HG03039 (cell line): Measurements from ENCODE around the gene KRT7.
"Not testable (repeated sequence)": the region's sequence is repeated elsewhere in the genome, so short reads cannot be mapped to it uniquely, and the experiment has no call there.

Experiments used
- ATAC-seq: cut with Tn5 transposase; IDR thresholded peaks from one replicate; pipeline ENCODE4 v1.9.1; 2021; ENCODE audit warnings: mild to moderate bottlenecking, moderate library complexity; ENCODE audit not compliant: unreplicated experiment

Gene KRT7

DNA sequence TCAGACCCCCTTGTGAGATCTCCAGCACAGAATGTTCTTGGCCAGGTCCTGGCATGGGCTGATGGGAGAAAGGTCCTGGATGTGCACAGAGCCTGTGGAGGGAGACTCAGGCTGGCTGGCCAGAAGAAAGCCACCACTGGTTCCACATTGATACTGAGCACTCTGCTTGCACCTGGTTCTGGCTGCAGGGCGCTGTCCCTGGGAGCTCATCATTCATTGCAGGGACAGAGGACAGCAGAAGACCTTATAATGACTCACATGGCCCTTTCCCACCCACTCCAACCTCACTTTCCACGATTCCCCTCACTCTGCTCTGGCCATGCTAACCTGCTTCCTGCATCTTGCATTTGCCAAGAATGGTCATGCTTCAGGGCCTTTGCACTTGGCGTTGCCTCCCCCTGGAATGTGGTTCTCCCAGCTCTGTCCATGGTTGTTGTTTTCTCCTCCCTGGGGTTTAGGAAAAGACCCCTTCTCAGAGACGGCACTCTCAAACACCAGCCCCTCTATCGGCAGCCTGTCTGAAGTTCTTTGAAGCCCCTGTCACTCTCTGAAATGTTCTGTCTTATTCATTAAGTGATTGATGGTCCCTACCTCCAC, 10.3 kb downstream of the KRT7 start:
- no peak for ATAC-seq

DNA sequence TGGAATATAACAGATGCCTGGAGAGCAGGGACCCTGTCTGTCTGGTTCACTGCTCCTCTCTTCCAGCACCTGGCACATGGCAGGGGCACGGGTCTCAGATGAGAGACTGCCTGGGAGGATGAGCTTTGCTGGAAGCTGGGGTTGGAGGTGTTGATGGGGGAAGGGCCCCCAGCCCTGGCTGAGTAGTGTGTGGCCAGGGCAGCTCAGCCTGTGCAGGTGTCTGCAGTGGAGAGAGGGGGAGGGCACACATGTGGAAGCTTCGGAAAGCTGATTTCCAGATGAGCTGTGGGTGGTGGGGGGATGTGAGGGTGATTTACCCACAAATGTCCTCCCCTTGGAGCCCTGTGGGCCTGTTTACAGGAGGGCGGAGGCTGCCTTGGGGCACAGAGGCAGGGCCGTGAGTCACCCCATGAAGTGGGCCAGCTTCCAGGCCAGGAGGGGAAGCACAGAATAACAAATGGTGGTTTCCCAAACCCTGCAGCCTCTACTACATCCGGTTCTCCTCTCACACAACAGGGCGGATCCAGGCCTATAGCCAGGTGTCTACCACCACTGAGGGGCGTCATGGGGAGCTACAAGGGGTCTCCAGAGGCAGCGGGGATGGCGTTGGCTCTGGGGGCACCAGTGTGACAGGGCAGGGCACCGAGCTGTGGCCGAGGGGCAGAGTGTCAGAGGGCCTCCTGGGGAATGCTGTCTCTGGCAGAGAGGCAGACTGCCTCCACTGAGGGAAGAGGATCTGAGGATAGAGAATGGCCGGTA, 11.0 kb downstream of the KRT7 start:
- ATAC-seq, result peak; percentile 85

GRCh38 chr12:52244615-52244994, 11.6 kb downstream of the KRT7 start:
- ATAC-seq, result no peak

GRCh38 chr12:52245259-52245961, 12.4 kb downstream of the KRT7 start:
- no peak for ATAC-seq

DNA sequence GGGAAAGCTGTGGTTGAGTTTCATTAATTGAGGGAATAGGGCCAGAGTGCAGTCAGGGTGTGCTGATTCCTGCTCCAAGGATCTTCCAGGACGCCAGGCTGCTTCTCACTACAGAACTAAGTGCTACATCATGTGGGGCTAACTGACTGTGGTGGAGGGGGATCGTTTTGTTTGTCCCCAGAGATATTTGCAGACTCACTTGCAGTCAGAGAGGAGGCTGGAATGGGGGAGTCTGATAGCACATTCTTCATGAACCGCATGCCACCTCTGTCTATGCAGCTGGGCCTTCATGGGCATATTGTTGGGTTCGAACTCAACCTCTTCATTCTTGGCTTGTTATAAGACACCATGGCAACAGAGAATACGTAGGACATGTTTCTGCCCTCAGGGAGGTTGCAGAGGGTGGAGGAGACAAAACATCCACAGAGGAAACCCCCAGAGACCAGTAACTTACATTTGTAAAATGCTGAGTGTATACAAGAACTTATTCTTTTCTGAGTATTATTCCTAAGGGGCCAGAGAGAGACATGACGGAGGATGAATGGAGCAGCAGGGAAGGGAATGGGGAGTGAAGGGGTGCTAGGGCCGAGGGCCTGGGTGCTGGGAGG, 13.0 kb downstream of the KRT7 start:
- ATAC-seq, result no peak

DNA sequence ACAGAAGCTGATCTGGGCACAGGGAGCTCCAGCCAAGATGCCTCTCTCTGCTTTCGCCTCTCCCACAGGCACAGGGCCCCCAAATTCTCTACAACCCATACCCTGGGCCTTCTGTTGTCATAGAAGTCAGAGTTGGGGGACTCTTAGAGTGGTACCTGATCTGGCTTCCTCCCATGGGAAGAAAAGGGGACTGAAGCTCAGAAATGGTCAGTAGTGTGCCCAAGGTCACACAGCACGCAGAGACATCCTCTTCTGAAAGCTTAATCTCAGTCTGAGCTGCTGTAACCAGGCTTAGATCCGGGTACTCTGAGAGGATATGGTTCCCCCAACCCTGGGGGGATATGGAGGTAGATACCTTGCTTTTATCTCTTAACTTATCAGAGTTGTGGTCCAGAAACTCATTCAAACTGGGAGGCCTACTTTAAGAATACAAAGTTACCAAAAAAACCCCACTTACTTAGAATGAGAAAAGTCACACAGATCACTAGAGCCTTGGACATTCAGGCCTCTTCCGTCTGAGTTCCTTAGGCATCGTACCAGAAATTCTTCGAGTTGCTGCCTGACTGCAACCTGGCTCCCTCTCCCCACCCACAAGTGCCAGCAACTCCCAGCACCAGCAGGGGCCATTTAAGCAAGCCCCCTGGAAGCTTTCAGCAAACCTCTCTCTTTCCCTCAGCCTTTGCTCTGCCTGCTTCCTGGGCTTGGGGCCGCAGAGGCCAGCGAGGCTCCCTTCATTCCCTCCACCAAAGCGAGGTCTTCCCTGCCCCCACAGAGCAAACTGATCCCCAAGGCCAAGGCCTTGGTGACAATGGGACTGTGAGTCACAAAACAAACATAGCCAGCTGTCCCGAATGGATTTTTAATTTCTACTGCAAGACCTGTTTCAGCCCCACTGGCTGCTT, 13.9 kb downstream of the KRT7 start:
- no peak for ATAC-seq

DNA sequence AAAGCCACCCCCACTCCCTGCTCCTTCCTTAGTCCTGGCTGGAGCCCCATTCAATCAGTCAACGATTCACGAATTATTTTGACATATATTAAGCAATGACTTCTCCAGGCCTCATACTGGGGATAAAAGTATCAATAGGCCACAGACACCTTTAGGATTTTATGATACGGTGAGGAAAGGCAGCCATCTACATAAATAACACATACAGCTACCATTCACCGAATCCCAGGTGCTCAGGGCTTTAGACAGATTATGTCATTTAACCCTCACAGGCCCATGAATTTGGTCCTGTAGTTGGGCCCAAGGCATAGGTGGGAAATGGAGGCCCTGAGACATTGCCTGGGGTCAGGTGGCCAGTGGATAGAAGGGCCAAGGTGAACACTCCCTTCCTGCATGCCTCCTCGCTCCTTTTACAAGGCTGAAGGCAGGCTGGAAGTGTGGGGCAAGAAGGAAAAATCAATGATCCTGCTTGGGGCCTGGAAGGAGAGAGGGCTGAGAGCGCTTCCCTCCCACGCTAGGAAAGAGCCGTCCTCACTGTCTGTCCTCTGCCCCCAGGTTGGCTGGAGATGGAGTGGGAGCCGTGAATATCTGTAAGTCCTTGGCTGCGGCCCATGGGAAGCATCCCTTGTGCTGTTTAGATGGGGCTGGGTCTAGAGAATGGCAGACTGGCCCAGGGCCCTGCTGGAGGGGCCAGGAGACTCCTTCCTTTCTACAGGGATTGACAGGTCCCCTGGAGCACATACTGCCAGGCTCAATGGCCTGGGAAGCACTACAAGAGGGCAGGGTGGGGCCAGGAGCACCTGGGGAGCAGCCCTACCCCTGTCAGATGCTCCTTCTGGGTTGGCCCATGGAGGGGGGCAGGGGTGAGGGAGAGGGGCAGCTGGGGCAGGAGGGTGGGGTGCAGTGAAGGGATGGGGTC, 14.8 kb downstream of the KRT7 start:
- no peak for ATAC-seq

- ATAC-seq, result no peak
Observed at GRCh38 chr12:52248541-52249461, 15.8 kb downstream of the KRT7 start.

- no peak for ATAC-seq
Observed at GRCh38 chr12:52249511-52250047, 16.5 kb downstream of the KRT7 start.

DNA sequence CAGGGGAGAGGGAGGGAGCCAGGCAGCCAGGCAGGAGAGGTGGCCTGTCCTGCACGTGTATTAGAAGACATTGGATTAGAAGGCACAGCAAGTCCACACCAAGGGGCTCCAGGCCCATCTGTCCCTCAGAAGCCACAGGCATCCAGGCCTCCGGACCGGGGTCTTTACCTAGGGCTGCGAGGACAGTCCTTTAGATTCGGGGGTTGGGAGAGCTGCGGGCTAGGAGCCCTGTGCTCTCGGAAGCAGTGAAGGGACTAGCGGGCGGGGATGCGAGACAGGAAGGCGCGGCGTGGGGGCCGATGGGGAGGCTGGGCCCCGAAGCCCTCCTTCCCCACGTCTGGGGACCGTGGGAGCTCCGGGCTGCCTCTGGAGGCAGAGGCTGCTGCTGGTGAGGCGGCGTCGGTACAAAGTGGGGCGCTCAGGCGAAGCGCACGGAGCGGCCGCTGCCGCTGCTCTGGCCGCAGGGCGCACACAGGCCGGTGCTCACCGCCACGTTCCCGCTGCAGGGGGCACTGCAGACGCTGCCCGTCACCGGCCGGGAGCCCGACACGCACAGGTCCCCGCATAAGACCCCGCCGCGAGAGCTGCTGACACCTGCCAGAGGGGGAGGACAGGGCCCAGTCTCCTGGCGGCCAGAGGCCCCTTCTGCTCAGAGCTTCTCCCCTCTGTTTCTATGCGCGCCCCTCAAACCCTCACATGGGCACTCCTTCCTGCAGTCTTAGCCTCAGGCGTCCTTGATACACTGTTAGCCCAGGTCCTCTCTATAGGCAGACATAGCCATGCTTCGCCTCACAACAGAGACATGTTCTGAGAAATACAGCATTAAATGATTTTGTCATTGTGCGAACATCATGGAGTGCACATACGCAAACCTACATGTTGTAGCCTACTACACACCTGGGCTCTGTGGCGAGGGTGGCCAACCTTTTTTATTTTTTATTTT, 17.3 kb downstream of the KRT7 start:
- ATAC-seq, result no peak

- no peak for ATAC-seq
Observed at GRCh38 chr12:52251367-52252051, 18.5 kb downstream of the KRT7 start.

GRCh38 chr12:52252175-52252615, 19.2 kb downstream of the KRT7 start:
- ATAC-seq, result not testable (repeated sequence)

GRCh38 chr12:52252728-52253343, 19.8 kb downstream of the KRT7 start:
- no peak for ATAC-seq

DNA sequence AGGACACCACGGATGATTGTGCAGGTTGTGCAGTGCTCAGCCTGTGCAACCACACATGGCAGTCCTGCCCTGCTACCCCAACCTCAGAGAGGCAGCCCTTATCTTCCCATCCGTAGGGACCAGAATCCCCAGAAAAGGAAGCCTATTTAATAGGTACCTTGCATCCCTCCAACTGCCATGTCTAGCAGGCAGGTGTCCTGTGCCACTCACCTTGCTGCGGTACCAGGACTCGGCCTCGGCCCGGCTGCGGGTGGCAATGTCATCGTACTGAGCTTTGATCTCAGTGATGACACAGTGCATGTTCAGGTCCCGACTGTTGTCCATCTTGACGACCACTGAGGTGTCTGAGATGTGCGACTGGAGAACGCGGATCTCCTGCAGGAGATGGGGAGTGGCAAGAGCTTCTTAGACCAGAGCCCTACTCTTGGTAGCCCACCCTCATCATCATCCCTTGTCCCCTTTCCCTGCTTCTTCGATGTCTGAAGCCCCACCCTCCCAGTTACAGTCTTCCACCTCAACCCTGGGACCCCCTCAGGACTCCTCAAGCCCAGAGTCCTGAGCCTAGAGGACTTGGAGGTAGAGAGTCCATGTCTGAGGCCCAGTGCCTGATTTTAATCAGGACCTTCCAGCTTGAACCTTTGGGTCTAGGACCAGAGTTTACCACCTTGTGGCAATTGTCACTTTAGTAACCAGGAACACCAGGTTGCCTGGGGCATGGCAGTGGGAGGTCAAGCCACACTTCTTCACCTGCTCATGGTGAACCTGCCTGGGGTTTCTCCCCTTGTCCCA, 20.5 kb downstream of the KRT7 start:
- ATAC-seq, result no peak
